Natural killer cell (primary cell): ENCODE data around the gene ABHD2. TPM values are rescaled to one million over a fixed set of nuclear protein-coding genes. Genes with fewer than 3 reads are reported as not detected.

ENCODE experiments used
- ATAC-seq, 3 donors: fragments of 150-1000 bp in 2 of 3; fragments of 200-7000 bp in 1 of 3; cut with Tn5 transposase; 1 replicate in 1 of 3; 2 replicates in 2 of 3; pipeline ENCODE4 v1.10.0; 2021; ENCODE audit warnings: mild to moderate bottlenecking in 2 of 3, moderate library complexity in 2 of 3
- DNase-seq, 2 donors: peaks; one replicate each; pipeline versions ENCODE4 v3.0.0 to v3.0.0-alpha.2; 2013 to 2021; ENCODE audit warnings: mixed read lengths in 1 of 2
- H3K27ac ChIP-seq: one replicate; pipeline ENCODE4 v1.5.1; 2013; ENCODE audit warnings: mild to moderate bottlenecking, low read length
- H3K27me3 ChIP-seq: one replicate; pipeline ENCODE4 v1.6.1; 2013; ENCODE audit warnings: low read length; ENCODE audit not compliant: control insufficient read depth, insufficient read depth
- H3K36me3 ChIP-seq: one replicate; pipeline ENCODE4 v1.6.1; 2013; ENCODE audit warnings: low read length; ENCODE audit not compliant: control insufficient read depth, insufficient read depth
- H3K4me1 ChIP-seq: one replicate; pipeline ENCODE4 v1.6.1; 2013; ENCODE audit warnings: low read length; ENCODE audit not compliant: control insufficient read depth, insufficient read depth
- H3K4me3 ChIP-seq: one replicate; pipeline ENCODE4 v1.5.1; 2013; ENCODE audit warnings: low read length
- H3K9me3 ChIP-seq: one replicate; pipeline ENCODE4 v1.6.1; 2013; ENCODE audit warnings: low read length; ENCODE audit not compliant: control insufficient read depth, insufficient read depth
- H3K27ac Mint-ChIP-seq, 2 donors: one replicate each; pipeline ENCODE4 v1.8.0; 2022; ENCODE audit warnings: mild to moderate bottlenecking in 2 of 2, mixed read lengths in 2 of 2, moderate library complexity in 1 of 2
- H3K27me3 Mint-ChIP-seq, 2 donors: one replicate each; pipeline ENCODE4 v1.8.0; 2022; ENCODE audit warnings: low read depth in 2 of 2, mixed read lengths in 2 of 2
- H3K36me3 Mint-ChIP-seq: one replicate; pipeline ENCODE4 v1.8.0; 2022; ENCODE audit warnings: mixed read lengths
- H3K4me1 Mint-ChIP-seq, 2 donors: one replicate each; pipeline ENCODE4 v1.8.0; 2022; ENCODE audit warnings: mixed read lengths in 2 of 2
- H3K4me3 Mint-ChIP-seq: one replicate; pipeline ENCODE4 v1.8.0; 2022; ENCODE audit warnings: mild to moderate bottlenecking, moderate library complexity, mixed read lengths
- H3K9me3 Mint-ChIP-seq, 2 donors: one replicate each; pipeline ENCODE4 v1.8.0; 2022; ENCODE audit warnings: mixed read lengths in 2 of 2
- WGBS: methylation state at CpG from one replicate; pipeline ENCODE4 v1.1.7; 2013; ENCODE audit warnings: missing lambda C conversion rate; ENCODE audit not compliant: insufficient coverage; 5-methylcytosine and 5-hydroxymethylcytosine counted together
- intact Hi-C: fragments of 100-400 bp; cut with micrococcal nuclease; formaldehyde crosslinking; loops from one replicate; pipeline ENCODE4 v1.14.2; 2022
- total RNA-seq, 4 donors: library from RNA; stranded (reverse); fragments of 120-200 nt in 1 of 4; gene quantifications; one replicate each; pipeline versions ENCODE4 v1.2.3 to v1.2.4, GENCODE V29; 2013 to 2022
- TF ChIP-seq, protein P1 (sequence below): fragments of 200-600 bp; IDR thresholded peaks from one replicate; pipeline ENCODE4 v1.8.0; 2022; ENCODE audit warnings: antibody characterized with exemption

Gene ABHD2
- total RNA-seq, 3 donors from 2014 or later (not counting 1 experiment from before 2014, with no cell fraction given) = 187 to 236 (median 191) TPM

DNA sequence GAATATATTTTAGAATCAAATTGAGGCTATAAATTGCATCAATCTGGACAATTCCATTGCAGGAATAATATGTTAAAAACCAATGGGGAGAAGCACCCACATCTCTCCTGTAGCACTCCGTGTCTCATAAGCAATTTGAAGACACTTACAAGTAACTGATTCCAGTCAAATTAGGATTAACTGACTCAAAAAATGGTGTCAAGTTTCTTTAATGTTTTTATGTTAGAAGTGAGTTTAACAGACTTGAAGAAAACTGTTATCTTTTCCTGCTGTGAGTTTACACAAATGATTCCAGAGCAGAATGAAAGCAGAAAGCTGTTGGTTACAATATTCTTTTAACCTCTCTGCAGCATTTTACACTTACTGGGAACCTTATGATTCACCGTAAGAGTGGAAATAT is 109.9 kb downstream of the ABHD2 start:
- Mint-ChIP-seq H3K36me3 (peaks cover 13% of the 10 kb centered on the region), H3K4me1 (peaks cover under 1 to 17% of the 10 kb centered on the region in 2 donors), H3K27ac (no peak overlapping the region), H3K4me3 (no peak overlapping the region), H3K9me3 (no peaks in the 10 kb centered on the region), H3K27me3 (no peaks in the 10 kb centered on the region)
- Histone ChIP-seq H3K4me3 (no peak overlapping the region), H3K36me3 (peaks cover 47% of the 10 kb centered on the region), H3K27me3 (no peaks in the 10 kb centered on the region), H3K9me3 (no peaks in the 10 kb centered on the region), H3K27ac (no peak overlapping the region), H3K4me1 (peaks cover 2% of the 10 kb centered on the region)
- intact Hi-C loops = no loop called here
- ATAC-seq (no peak), DNase-seq (no peak)
- WGBS = 98% methylated on average over 2 of the region's 2 CpGs
- TF ChIP-seq, protein P1, sequence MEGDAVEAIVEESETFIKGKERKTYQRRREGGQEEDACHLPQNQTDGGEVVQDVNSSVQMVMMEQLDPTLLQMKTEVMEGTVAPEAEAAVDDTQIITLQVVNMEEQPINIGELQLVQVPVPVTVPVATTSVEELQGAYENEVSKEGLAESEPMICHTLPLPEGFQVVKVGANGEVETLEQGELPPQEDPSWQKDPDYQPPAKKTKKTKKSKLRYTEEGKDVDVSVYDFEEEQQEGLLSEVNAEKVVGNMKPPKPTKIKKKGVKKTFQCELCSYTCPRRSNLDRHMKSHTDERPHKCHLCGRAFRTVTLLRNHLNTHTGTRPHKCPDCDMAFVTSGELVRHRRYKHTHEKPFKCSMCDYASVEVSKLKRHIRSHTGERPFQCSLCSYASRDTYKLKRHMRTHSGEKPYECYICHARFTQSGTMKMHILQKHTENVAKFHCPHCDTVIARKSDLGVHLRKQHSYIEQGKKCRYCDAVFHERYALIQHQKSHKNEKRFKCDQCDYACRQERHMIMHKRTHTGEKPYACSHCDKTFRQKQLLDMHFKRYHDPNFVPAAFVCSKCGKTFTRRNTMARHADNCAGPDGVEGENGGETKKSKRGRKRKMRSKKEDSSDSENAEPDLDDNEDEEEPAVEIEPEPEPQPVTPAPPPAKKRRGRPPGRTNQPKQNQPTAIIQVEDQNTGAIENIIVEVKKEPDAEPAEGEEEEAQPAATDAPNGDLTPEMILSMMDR = no peak

DNA sequence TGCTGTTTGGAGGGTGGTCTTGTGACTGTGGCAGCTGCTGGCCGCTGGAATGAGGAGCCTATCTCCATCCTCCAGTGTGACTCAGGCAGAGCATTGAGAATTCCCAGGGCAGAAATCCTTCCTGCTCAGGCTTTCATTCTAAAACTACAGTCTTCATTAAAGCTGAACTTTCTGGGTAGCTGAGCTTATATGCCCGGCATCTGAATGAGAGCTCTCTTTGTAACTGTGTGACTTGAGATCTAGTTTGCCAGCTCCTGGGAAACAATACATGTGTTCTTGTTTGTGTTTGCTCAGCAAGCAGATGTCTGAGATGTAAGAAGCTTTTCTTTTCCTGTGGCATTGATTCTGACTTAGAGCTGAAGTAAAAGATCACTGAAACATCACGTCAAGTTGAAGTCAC is 110.7 kb downstream of the ABHD2 start:
- peaks cover 10% of the 10 kb centered on the region for H3K4me1 ChIP-seq
- Mint-ChIP-seq H3K4me3 (no peak overlapping the region), H3K27ac (no peak overlapping the region), H3K27me3 (no peaks in the 10 kb centered on the region), H3K36me3 (peaks cover 8% of the 10 kb centered on the region), H3K4me1 (peaks cover 8 to 24% of the 10 kb centered on the region in 2 donors), H3K9me3 (no peaks in the 10 kb centered on the region)
- no peak for DNase-seq
- no peak overlapping the region for H3K4me3 ChIP-seq
- no peak for ATAC-seq
- H3K27me3 ChIP-seq = no peaks in the 10 kb centered on the region
- no peaks in the 10 kb centered on the region for H3K9me3 ChIP-seq
- 96% methylated on average over 3 of the region's 3 CpGs for WGBS
- intact Hi-C loops = no loop called here
- TF ChIP-seq, protein P1 = no peak
- H3K36me3 ChIP-seq = peaks cover 43% of the 10 kb centered on the region
- H3K27ac ChIP-seq = no peak overlapping the region

DNA sequence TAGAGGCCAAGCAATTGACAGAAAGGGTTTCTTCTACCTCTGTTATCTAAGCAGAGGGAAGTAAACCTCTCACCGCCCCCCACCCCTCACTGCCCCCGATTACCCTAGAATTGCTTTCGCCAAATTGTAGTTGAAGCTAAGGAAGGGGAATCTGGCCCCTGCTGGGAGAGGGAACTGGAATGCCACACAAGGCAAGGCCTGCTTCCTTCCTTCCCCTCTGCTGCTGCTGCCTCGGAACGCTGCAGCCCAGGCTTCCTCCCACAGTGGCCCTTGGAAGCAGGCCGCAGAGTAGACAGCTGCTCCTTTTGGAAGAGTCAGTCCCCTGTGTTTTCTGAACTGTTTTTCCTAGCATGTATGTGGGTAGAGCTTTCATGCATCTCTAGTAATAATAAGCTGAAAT is 111.5 kb downstream of the ABHD2 start:
- Histone ChIP-seq H3K4me3 (no peak overlapping the region), H3K36me3 (peaks cover 38% of the 10 kb centered on the region), H3K9me3 (no peaks in the 10 kb centered on the region), H3K27me3 (no peaks in the 10 kb centered on the region), H3K27ac (no peak overlapping the region), H3K4me1 (peaks cover 18% of the 10 kb centered on the region)
- H3K27me3 Mint-ChIP-seq = no peaks in the 10 kb centered on the region
- no peak for DNase-seq
- no peak overlapping the region for H3K4me3 Mint-ChIP-seq
- intact Hi-C loops = loop anchor here (10.0 kb wide), 1 partner anchor 135 kb away; the partner anchor contains the start of gene POLG
- no peaks in the 10 kb centered on the region for H3K9me3 Mint-ChIP-seq
- TF ChIP-seq, protein P1 = no peak
- H3K27ac Mint-ChIP-seq = no peak overlapping the region
- WGBS = 87% methylated on average over 4 of the region's 6 CpGs
- H3K36me3 Mint-ChIP-seq = peaks cover 8% of the 10 kb centered on the region
- no peak for ATAC-seq
- peaks cover 16 to 32% of the 10 kb centered on the region in 2 donors for H3K4me1 Mint-ChIP-seq

DNA sequence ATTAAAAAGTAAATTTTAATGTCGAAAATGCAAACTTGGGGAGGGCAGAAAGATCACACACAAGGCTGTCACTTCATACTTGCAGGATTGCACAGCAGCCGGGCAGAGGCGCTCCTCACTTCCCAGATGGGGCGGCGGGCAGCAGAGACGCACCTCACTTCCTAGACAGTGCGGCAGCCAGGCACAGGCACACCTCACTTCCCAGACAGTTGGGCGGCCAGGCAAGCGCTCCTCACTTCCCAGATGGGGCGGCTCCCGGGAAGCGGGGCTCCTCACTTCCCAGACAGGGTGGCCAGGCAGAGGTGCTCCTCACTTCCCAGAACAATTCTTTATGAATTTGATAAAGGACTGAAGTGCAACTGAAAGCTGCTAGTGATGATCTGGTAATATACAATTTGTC is 111.9 kb downstream of the ABHD2 start:
- intact Hi-C loops = loop anchor here (10.0 kb wide), 1 partner anchor 135 kb away; the partner anchor contains the start of gene POLG
- ATAC-seq (no peak), DNase-seq (no peak)
- Histone ChIP-seq H3K9me3 (no peaks in the 10 kb centered on the region), H3K4me3 (no peak overlapping the region), H3K36me3 (peaks cover 33% of the 10 kb centered on the region), H3K27me3 (no peaks in the 10 kb centered on the region), H3K27ac (no peak overlapping the region), H3K4me1 (peaks cover 22% of the 10 kb centered on the region)
- 97% methylated on average over 12 of the region's 12 CpGs for WGBS
- Mint-ChIP-seq H3K27me3 (no peaks in the 10 kb centered on the region), H3K9me3 (no peaks in the 10 kb centered on the region), H3K4me1 (peaks cover 20 to 37% of the 10 kb centered on the region in 2 donors), H3K27ac (no peak overlapping the region), H3K36me3 (peaks cover 8% of the 10 kb centered on the region), H3K4me3 (no peak overlapping the region)
- TF ChIP-seq, protein P1 = no peak
